HG03469 (cell line): ENCODE results near the gene SLC25A15.
"Not testable (repeated sequence)": the region's sequence is repeated elsewhere in the genome, so short reads cannot be mapped to it uniquely, and the experiment has no call there.

Experiments used
- ATAC-seq: cut with Tn5 transposase; IDR thresholded peaks from one replicate; pipeline ENCODE4 v1.9.1; 2021; ENCODE audit warnings: mild to moderate bottlenecking, moderate library complexity, moderate number of reproducible peaks; ENCODE audit not compliant: unreplicated experiment

SLC25A15 gene

DNA sequence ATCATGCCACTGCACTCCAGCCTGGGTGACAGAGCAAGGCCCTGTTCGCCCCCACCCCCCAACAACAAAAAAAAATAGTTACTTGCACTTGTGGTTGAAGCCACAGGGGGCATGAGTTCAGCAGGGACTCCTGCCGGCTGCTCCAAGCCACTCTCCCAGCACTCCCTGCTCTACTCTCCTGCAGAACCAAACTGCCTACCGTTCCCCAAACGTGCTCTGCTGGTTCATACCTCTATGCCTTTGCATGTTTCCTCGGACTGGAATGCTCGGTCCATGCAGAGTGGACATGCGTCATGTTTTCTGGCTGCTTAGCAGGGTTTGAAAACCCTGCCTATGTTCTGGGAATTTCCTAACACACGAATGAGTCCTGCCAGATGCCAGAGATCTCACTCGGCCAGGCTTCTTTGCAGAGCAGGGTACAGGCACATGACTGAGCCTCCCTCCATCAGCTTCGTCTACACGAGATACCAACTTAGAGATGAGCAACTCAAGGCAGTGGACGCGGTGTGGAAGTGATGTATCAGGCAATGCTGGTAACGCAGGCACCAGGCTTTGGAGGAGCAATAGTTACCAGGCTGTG is 8.5 kb upstream of the SLC25A15 start:
- no peak for ATAC-seq

- ATAC-seq, result no peak
These were observed 7.7 kb upstream of the SLC25A15 start for GRCh38 chr13:40781717-40782116.

DNA sequence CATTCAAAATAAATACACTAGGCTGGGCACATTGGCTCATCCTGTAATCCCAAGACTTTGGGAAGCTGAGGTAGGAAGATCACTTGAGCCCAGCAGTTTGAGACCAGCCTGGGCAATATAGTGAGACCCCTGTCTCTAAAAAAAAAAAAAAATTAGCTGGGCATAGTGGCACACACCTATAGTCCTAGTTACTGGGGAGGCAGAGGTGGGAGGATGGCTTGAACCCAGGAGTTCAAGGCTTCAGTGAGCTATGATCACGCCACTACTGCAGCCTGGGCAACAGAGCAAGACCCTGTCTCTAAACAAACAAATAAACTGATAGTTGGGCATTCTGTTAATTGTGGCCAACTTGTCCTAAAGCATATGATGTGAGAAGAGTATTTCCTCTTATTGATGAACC is 6.4 kb upstream of the SLC25A15 start:
- ATAC-seq, result not testable (repeated sequence)

DNA sequence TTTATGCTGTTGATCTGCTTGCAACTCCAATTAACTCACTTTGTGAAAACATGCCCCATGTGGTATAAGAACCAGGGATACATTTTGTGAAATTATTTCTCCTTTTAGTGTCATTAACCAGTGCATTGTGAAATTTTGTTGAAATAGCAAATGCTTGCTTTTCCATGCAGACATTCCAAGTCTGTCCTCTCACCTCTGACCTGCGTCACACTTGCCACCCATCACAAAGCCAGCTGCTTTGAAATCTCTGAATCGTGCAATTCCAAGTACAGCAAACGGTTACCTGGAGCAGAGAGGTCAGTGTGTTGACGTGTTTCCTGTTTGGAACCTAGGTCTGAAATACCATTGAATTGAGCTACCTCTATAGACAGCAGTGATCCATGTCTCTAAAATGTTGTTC is 4.9 kb upstream of the SLC25A15 start:
- no peak for ATAC-seq

- no peak for ATAC-seq
These were observed 2.8 kb upstream of the SLC25A15 start for GRCh38 chr13:40786568-40786996.

DNA sequence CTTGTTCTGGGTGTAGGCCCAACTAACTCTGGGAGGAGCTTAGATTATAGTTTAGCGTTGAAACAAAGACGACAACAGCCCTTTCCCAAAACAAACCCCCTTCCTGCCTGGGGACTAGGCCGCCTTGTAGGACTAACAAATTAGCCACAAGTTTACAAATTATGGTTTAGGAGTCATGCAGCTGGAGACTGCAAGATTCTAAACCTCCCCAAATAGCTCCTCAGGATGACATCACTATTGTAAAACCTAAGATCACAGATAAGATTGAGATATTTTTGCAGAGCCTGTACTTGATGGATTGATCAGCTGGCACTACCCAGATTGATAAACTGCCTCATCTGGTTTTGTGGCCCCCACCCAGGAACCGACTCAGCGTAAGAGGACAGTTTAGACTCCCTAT is 2.3 kb upstream of the SLC25A15 start:
- no peak for ATAC-seq

DNA sequence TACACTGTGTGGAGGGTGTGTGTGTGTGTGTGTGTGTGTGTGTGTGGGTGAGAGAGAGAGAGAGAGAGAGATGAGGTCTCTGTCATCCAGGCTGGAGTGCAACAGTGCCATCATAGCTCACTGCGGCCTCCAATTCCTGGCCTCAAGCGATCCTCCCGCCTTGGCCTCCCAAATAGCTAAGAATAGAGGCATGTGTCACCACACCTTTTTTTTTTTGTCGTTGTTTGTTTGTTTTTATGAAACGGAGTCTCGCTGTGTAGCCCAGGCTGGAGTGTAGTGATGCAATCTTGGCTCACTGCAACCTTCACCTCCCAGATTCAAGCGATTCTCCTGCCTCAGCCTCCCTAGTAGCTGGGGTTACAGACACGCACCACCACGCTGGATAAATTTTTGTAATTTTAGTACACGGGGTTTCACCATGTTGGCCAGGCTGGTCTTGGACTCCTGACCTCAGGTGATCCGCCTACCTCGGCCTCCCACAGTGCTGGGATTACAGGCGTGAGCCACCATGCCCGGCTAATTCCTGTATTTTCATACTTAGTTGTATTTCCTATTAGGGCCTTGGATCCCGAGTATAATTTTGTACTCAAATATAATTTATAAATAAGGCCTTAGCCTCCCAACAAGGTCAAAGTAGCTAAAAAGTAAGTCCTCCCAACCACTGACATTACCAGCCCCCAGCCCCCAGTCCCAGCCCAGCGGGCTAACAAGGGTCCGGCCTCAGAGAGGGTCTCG is 704 bp upstream of the SLC25A15 start:
- ATAC-seq, result not testable (repeated sequence)

GRCh38 chr13:40790154-40790616 is 774 bp downstream of the SLC25A15 start:
- no peak for ATAC-seq

- no peak for ATAC-seq
These were observed 3.1 kb downstream of the SLC25A15 start for GRCh38 chr13:40792284-40793051.

GRCh38 chr13:40793339-40793738 is 3.9 kb downstream of the SLC25A15 start:
- ATAC-seq, result no peak

DNA sequence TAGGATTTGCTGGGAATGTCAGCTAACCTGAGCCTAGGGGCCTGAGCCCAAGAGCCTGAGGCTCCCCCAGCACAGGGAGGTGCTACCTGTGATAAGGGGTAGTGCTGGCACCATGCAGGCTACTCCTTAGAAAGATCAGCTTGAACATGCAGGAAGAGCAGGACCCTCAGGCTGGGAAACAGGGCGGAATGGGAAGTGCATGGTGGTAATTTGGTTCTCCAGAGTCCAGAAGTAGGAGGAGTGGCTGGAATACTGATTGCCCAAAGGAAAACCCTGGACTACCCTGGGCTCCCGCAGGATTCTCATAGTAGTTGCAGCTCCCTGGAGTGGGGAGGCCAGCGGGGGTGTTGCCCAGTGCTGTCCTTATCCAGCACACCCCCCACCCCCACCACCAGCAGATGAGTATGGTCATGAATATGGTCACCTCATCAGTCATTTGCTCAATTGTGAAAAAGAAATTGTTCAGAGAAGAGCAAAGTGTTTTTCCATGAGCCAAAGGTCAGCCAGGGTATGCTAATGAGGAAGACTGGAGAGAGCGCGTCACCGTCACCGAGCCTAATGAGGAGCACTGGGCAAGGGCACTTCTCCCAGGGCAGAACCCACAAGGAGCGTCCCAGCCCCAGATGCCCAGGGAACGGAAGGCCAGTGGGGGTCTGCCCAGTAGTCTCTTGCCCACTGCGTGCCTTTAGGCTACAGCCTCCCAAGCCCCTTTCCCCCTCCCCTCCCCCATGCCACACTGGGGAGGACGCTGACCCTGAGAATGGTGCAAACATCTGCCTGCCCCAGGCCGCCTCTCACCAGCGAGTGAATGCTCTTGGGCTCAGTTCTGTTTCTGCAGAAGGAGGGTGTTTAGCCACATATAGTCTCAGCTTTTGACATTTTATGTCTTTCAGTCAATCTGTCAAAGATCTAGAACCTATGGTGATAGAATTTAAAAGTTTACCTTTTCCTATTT is 5.3 kb downstream of the SLC25A15 start:
- ATAC-seq, result no peak

DNA sequence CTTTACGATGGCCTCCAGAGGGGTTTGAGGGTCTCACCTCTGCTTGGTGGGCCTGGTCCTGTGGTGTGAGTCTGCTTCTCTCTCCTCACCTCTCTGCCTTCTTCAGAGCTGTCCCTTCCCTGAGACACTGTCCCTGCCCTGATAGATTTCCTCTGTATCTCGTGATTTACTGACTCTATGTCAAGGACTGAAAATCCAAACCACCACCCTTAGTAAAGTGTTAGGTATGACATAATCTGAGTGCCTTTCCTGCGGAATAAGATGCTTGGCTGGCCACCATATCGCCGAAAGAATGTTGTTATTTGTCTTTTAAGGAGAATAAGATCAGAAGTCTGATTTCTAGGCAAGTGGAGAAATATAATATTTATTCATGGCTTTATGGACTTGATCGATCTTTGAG is 7.2 kb downstream of the SLC25A15 start:
- no peak for ATAC-seq

DNA sequence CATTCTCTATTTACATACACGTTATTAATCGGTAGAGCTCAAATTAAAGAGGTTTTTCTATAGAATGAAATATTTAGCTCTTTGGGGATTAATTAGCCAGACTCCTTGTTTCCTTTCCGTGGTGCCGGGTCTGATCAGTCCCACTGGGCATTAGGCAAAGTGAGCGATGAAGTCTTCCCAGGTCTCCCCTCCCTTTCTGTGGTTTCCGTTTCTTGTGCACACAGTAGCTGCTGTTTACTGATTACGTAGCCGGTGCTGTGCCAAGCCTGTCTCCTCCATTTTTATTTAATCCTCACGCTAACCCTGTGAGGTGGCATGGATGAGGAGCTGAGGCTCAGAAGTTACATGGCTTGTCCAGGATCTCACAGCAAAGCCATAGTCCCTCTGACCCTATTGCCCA is 9.0 kb downstream of the SLC25A15 start:
- ATAC-seq, result no peak

GRCh38 chr13:40799508-40799907 is 10.1 kb downstream of the SLC25A15 start:
- no peak for ATAC-seq

DNA sequence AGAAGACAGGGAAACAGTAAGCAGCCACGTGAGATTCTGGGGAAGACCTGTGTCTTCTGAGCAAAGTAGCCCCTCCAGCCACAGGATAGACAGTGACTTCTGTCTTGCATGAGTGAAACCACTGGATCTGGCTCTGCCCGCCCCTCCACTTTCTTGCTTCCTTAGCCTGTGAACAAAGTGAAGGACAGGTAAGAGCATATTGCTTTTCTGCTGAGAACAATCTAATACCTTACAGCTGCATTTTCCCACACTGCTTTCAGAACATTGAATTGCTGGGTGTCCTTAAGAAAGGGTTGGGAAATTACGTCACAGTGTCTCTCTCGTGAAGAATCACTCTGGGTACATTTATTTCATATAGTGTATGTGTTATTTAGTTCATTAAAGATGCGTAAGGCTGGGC is 11.1 kb downstream of the SLC25A15 start:
- ATAC-seq, result no peak

- ATAC-seq, result no peak
These were observed 12.1 kb downstream of the SLC25A15 start for GRCh38 chr13:40801255-40802217.

DNA sequence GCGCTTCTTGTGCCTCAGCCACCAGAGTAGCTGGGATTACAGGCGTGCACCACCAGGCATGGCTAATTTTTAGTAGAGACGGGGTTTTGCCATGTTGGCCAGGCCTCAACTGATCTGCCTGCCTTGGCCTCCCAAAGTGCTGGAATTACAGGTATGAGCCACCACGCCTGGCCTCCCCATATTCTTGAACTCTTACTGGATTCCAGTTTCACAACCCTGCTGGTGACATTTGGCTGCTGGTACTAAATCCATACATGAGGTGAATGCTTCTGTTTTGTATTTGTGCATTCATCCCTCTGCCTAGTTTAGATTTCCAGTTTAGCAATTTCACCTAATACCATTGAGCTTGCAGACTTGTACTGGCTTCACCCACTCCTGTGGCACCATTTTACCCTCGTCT is 13.9 kb downstream of the SLC25A15 start:
- no peak for ATAC-seq

DNA sequence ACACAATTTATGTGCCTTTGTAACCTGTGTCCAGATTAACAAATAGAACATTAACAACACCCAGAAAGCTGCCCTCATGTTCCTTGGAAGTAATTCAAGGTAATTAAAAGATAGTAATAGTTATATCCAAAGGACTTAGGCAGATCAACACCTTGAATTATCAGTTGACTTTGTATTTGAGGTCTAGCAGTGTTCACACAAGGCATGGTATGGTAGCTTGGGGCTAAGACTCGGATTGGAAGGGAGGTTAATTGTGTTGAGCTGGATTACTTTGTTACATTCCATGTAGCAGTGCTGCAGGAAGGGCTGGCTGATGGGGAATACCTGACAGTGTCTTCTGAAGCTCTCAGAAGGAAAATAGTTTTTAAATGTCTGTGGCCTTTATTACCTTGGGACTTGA is 16.8 kb downstream of the SLC25A15 start:
- no peak for ATAC-seq

- no peak for ATAC-seq
These were observed 20.1 kb downstream of the SLC25A15 start for GRCh38 chr13:40809471-40809870.

DNA sequence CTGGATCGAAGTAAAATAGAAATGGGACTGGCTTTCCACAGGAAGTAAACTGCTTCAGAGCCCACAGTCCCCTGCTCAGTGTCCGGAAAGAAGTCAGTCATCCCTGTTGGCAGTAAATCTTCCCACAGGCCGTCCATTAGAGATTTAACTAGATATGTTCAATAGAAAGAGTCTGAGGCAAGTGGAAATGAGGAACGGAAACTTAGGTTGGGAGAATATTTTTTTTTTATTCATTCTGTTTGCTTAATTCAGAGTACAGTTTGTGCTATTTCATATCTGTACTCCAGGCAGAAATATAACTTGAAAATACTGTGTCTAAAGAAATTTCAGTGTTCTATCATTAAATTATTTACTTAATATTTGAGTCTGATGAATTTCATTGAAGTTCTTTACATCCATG is 22.7 kb downstream of the SLC25A15 start:
- ATAC-seq, result no peak
